OCI-LY7 (cell line): Measurements from ENCODE around the gene HAUS2. TPM values are rescaled to one million over a fixed set of nuclear protein-coding genes. Genes with fewer than 3 reads are reported as not detected.

Experiments used
- BruUV-seq: library from RNA; stranded (reverse); fragments of 400-500 nt; replicated peaks from 2 replicates; lab custom pipeline; 2021; lab: Mats Ljungman, UMichigan
- CTCF ChIA-PET: fragments of 300-600 bp; sonication (Branson Sonifier 250); formaldehyde crosslinking; loops from one replicate; lab custom pipeline; 2022; ENCODE audit warnings: antibody characterized with exemption; ENCODE audit not compliant: unreplicated experiment; lab: Charles Lee
- POLR2A ChIA-PET: fragments of 300-600 bp; sonication (Branson Sonifier 250); formaldehyde crosslinking; loops from one replicate; lab custom pipeline; 2022; ENCODE audit warnings: antibody characterized with exemption; lab: Charles Lee
- DNase-seq: peaks from one replicate; pipeline ENCODE4 v3.0.0-alpha.2; 2015; ENCODE audit warnings: low spot score
- H2AFZ ChIP-seq: fragments of 200-600 bp; sonication (generic), shearing (Covaris generic); 2 replicates; pipeline ENCODE4 v1.6.1; 2014; ENCODE audit warnings: mild to moderate bottlenecking, antibody characterized with exemption, low read length, moderate library complexity
- H3K27ac ChIP-seq: fragments of 200-600 bp; sonication (generic); 2 replicates; pipeline ENCODE4 v1.5.1; 2014; ENCODE audit warnings: mixed run types, low read depth, mild to moderate bottlenecking, moderate library complexity, low read length, inconsistent platforms; ENCODE audit not compliant: poor library complexity, severe bottlenecking
- H3K36me3 ChIP-seq: fragments of 200-600 bp; sonication (generic); 2 replicates; pipeline ENCODE4 v1.6.1; 2014; ENCODE audit warnings: mild to moderate bottlenecking, antibody characterized with exemption, low read length, moderate library complexity, mixed read lengths; ENCODE audit not compliant: insufficient read depth
- H3K4me1 ChIP-seq: fragments of 200-600 bp; sonication (generic); 2 replicates; pipeline ENCODE4 v1.5.1; 2014; ENCODE audit warnings: mild to moderate bottlenecking, low read length; ENCODE audit not compliant: insufficient read depth, poor library complexity, severe bottlenecking
- H3K4me2 ChIP-seq: fragments of 200-600 bp; sonication (generic); 2 replicates; pipeline ENCODE4 v1.6.1; 2014; ENCODE audit warnings: mild to moderate bottlenecking, low read length
- H3K4me3 ChIP-seq: fragments of 200-600 bp; sonication (generic); 2 replicates; pipeline ENCODE4 v1.5.1; 2014; ENCODE audit warnings: mild to moderate bottlenecking, low read depth, low read length; ENCODE audit not compliant: poor library complexity, severe bottlenecking
- H3K79me2 ChIP-seq: fragments of 200-600 bp; sonication (generic); 2 replicates; pipeline ENCODE4 v1.6.1; 2016; ENCODE audit warnings: low read depth, mild to moderate bottlenecking, low read length, moderate library complexity, mixed read lengths; ENCODE audit not compliant: insufficient read depth
- H3K9me2 ChIP-seq: fragments of 200-600 bp; sonication (generic); 2 replicates; pipeline ENCODE4 v1.6.1; 2016; ENCODE audit warnings: mild to moderate bottlenecking, low read length, mixed read lengths; ENCODE audit not compliant: insufficient read depth
- H3K9me3 ChIP-seq: fragments of 200-600 bp; sonication (generic); 2 replicates; pipeline ENCODE4 v1.6.1; 2014; ENCODE audit warnings: mild to moderate bottlenecking, mixed run types, low read length, mixed read lengths
- H4K20me1 ChIP-seq: fragments of 200-600 bp; sonication (generic); 2 replicates; pipeline ENCODE4 v1.6.1; 2014; ENCODE audit warnings: mild to moderate bottlenecking, antibody characterized with exemption, low read length, moderate library complexity, mixed read lengths; ENCODE audit not compliant: insufficient read depth
- EZH2phosphoT487 ChIP-seq: fragments of 200-600 bp; sonication (generic); IDR thresholded peaks from 2 replicates; pipeline ENCODE4 v1.6.1; 2018; ENCODE audit warnings: low read depth, borderline replicate concordance, mild to moderate bottlenecking, mixed run types, antibody characterized with exemption, low read length, moderate library complexity, mixed read lengths
- intact Hi-C: fragments of 100-400 bp; cut with micrococcal nuclease; formaldehyde crosslinking; loops from one replicate; pipeline ENCODE4 v1.10.0; 2022; ENCODE audit not compliant: unreplicated experiment
- total RNA-seq, 2 experiments: library from RNA; depleted of rRNA in 1 of 2; stranded (reverse); fragments of >200 nt in 1 of 2; shearing (Covaris generic) in 1 of 2; gene quantifications; 2 replicates each; pipeline ENCODE4 v1.2.3, GENCODE V29; 2014 to 2022
- TF ChIP-seq, protein P1 (sequence below): fragments of 200-600 bp; sonication (generic); conservative IDR thresholded peaks from 2 replicates; pipeline ENCODE4 v1.5.1; 2014; ENCODE audit warnings: mild to moderate bottlenecking, antibody characterized with exemption, low read length, moderate library complexity, mixed read lengths

HAUS2 gene
- total RNA-seq, 2 experiments from 2014 or later = 43.7 to 50.4 TPM

DNA sequence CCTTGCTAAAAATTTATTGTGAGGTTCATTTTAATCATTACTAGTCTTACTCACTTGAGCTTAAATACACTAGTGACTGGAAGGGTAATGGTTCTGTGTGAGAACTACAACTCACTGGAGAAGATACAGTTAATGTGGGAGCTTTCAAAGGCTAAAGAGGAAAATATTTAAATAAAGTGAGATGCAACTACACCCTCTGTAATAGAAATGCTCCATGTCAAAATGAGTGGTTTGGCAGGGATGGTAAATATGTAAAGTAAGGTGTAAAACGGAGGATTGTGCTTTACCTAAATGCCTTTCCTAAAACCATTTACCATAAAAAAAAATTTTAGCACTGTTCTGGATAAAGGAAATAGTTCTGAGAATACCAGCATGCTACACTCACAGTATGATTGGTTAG is 15.4 kb upstream of the HAUS2 start:
- POLR2A ChIA-PET = interaction anchor here (0.7 to 0.9 kb wide), 2 partner anchors 41 to 43 kb away, joined by 3 to 5 read pairs; partner anchors contain the start of gene ZNF106
- BruUV-seq = no TSS peak
- Histone ChIP-seq H3K36me3 (peaks cover 57% of the 10 kb centered on the region), H3K27ac (no peak overlapping the region), H4K20me1 (no peaks in the 10 kb centered on the region), H3K9me2 (no peaks in the 10 kb centered on the region), H3K79me2 (no peaks in the 10 kb centered on the region), H3K4me3 (no peak overlapping the region), H3K4me2 (no peak overlapping the region), H3K4me1 (no peaks in the 10 kb centered on the region), H3K9me3 (no peaks in the 10 kb centered on the region), H2AFZ (no peak overlapping the region)
- intact Hi-C loops = no loop called here
- DNase-seq = no peak
- CTCF ChIA-PET = no interaction called here
- TF ChIP-seq, protein P1, sequence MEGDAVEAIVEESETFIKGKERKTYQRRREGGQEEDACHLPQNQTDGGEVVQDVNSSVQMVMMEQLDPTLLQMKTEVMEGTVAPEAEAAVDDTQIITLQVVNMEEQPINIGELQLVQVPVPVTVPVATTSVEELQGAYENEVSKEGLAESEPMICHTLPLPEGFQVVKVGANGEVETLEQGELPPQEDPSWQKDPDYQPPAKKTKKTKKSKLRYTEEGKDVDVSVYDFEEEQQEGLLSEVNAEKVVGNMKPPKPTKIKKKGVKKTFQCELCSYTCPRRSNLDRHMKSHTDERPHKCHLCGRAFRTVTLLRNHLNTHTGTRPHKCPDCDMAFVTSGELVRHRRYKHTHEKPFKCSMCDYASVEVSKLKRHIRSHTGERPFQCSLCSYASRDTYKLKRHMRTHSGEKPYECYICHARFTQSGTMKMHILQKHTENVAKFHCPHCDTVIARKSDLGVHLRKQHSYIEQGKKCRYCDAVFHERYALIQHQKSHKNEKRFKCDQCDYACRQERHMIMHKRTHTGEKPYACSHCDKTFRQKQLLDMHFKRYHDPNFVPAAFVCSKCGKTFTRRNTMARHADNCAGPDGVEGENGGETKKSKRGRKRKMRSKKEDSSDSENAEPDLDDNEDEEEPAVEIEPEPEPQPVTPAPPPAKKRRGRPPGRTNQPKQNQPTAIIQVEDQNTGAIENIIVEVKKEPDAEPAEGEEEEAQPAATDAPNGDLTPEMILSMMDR = no peak
- no peak for TF ChIP-seq EZH2phosphoT487

DNA sequence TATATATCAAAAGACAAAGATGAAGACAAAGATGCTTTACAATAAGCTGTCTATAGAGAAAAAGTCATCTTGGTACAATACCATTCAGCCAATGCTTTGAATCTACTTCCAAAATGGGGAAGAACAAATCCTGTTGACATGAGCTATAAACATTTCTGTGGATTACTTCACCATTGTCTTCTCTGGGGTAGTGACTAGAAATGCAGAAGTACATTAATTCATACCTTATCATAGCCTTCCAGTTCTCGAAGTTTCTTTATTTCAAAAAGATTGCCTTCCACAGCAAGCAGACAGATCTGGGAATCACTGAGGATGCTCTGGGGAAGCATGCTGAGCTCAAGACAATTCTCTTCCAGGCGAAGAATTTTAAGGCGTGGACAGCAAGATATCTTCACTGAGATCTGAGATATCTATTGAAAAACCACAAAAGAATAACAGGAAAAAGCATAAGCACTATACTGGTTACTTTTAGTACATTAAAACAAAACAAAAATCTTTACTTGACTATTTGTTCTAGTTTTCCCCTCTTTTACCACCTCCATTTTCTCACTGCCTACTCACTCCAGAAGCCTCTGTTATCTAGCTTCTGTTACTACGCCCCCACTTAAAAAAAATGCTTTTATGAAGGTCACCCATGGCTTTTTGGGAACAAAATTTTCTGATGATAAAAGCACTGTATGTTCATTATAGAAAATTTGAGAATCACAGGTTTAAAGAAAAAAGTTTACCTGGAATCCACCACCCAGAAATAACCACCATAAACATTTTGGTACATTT is 3.6 kb upstream of the HAUS2 start:
- Histone ChIP-seq H3K36me3 (peaks cover 55% of the 10 kb centered on the region), H2AFZ (no peak overlapping the region), H3K79me2 (peaks cover 26% of the 10 kb centered on the region), H4K20me1 (0 out of 2 replicates have a peak, but pooled peaks cover 10% of the 10 kb centered on the region), H3K9me3 (no peaks in the 10 kb centered on the region), H3K27ac (no peak overlapping the region), H3K4me3 (no peak overlapping the region), H3K9me2 (no peaks in the 10 kb centered on the region), H3K4me2 (no peak overlapping the region), H3K4me1 (peaks cover 24% of the 10 kb centered on the region)
- no peak for DNase-seq
- intact Hi-C loops = loop anchor here (10.0 kb wide), 1 partner anchor 110 kb away; no protein-coding TSS in a partner anchor
- POLR2A ChIA-PET = interaction anchor here (0.6 to 1.6 kb wide), 4 partner anchors 8 to 561 kb away, joined by 3 to 6 read pairs (median 4); partner anchors contain the start of gene UBR1
- CTCF ChIA-PET = no interaction called here
- no TSS peak for BruUV-seq
- TF ChIP-seq, protein P1 = no peak
- no peak for TF ChIP-seq EZH2phosphoT487

DNA sequence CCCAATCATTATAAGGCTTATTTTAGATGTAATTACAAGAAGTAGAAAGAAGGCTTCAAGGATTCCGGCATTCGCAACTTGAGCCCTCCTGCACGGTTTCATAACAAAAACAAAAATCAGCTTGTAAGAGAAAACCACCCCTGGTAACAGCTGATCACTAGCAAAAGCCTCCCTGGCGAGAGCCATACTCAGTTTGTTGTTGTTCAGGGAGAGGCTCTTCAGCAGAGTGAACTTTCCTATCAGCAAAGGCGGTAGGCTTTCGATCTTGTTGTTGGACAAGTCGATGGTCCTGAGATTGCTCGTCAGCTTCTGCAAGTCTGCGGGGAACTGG is 755 bp upstream of the HAUS2 start:
- H3K9me2 ChIP-seq = no peaks in the 10 kb centered on the region
- H3K36me3 ChIP-seq = peaks cover 57% of the 10 kb centered on the region
- peak overlapping the region; percentile 83 for H3K4me2 ChIP-seq
- ChIA-PET POLR2A (interaction anchor here (0.6 to 3.4 kb wide), 6 partner anchors 9 to 1777 kb away, joined by 3 to 15 read pairs (median 3); partner anchors contain the start of gene STARD9), CTCF (no interaction called here)
- peak; percentile 34 for DNase-seq
- peak overlapping the region; percentile 71 for H3K27ac ChIP-seq
- BruUV-seq = TSS peak; percentile 68
- H3K4me1 ChIP-seq = peaks cover 42% of the 10 kb centered on the region
- intact Hi-C loops = loop anchor here (2.0 to 10.0 kb wide), 2 partner anchors 57 to 107 kb away; partner anchors contain the start of gene ZNF106
- H4K20me1 ChIP-seq = 0 out of 2 replicates have a peak, but pooled peaks cover 10% of the 10 kb centered on the region
- no peaks in the 10 kb centered on the region for H3K9me3 ChIP-seq
- H2AFZ ChIP-seq = peak overlapping the region; percentile 89
- TF ChIP-seq EZH2phosphoT487 = no peak
- TF ChIP-seq, protein P1 = no peak
- H3K4me3 ChIP-seq = peak overlapping the region; percentile 98
- H3K79me2 ChIP-seq = peaks cover 55% of the 10 kb centered on the region
